Activated naive CD8-positive, alpha-beta T cell treated with anti-CD3 and anti-CD28 coated beads, Interleukin-2, amount 10 ng/mL, durations not matched to agents 7 days and 5 days (primary cell): ENCODE data around the gene KRT37. TPM values are rescaled to one million over a fixed set of nuclear protein-coding genes. Genes with fewer than 3 reads are reported as not detected.

Experiments
- ATAC-seq: fragments of 150-1000 bp; cut with Tn5 transposase; one replicate; pipeline ENCODE4 v1.10.0; 2021; ENCODE audit warnings: low read depth, moderate library complexity
- POLR2A ChIA-PET: fragments of 350-600 bp; sonication (Branson Sonifier 250); formaldehyde crosslinking; loops from one replicate; lab custom pipeline; 2021; ENCODE audit warnings: antibody characterized with exemption; lab: Charles Lee
- DNase-seq: peaks from one replicate; pipeline ENCODE4 v3.0.0; 2021
- H3K27ac Mint-ChIP-seq: one replicate; pipeline ENCODE4 v1.8.0; 2022; ENCODE audit warnings: mild to moderate bottlenecking, mixed read lengths
- H3K27me3 Mint-ChIP-seq: one replicate; pipeline ENCODE4 v1.8.0; 2022; ENCODE audit warnings: mild to moderate bottlenecking, moderate library complexity, mixed read lengths
- H3K36me3 Mint-ChIP-seq: one replicate; pipeline ENCODE4 v1.8.0; 2021; ENCODE audit warnings: mild to moderate bottlenecking, mixed read lengths
- H3K4me1 Mint-ChIP-seq: one replicate; pipeline ENCODE4 v1.8.0; 2021; ENCODE audit warnings: mixed read lengths
- H3K4me3 Mint-ChIP-seq: one replicate; pipeline ENCODE4 v1.8.0; 2022; ENCODE audit warnings: mild to moderate bottlenecking, moderate library complexity, mixed read lengths
- H3K9me3 Mint-ChIP-seq: one replicate; pipeline ENCODE4 v1.8.0; 2021; ENCODE audit warnings: mixed read lengths
- total RNA-seq, 2 experiments: library from RNA; stranded (reverse); gene quantifications; one replicate each; pipeline ENCODE4 v1.2.3, GENCODE V29; 2021

KRT37 gene
- total RNA-seq = not detected

GRCh38 chr17:41424111-41424635 lies at the start of gene KRT37:
Gene KRT37 (minus strand): TSS chr17:41424585. CDS start chr17:41424523, 62 bp downstream.
- H3K36me3 Mint-ChIP-seq = no peaks in the 10 kb centered on the region
- no peak within 1 kb of the TSS for H3K27ac Mint-ChIP-seq
- no peak within 1 kb of the TSS for H3K4me3 Mint-ChIP-seq

GRCh38 chr17:41468346-41468745 lies 44.0 kb upstream of the KRT37 start:
- H3K4me3 Mint-ChIP-seq = no peak overlapping the region
- H3K9me3 Mint-ChIP-seq = peaks cover 2% of the 10 kb centered on the region
- DNase-seq = no peak
- no peak for ATAC-seq
- H3K27ac Mint-ChIP-seq = no peak overlapping the region
- H3K36me3 Mint-ChIP-seq = no peaks in the 10 kb centered on the region
- no peaks in the 10 kb centered on the region for H3K4me1 Mint-ChIP-seq
- H3K27me3 Mint-ChIP-seq = peaks cover 3% of the 10 kb centered on the region
- POLR2A ChIA-PET = no interaction called here

More at GRCh38 chr17:41424111-41424635, at the start of gene KRT37:
- H3K27me3 Mint-ChIP-seq = no peaks in the 10 kb centered on the region
- no peaks in the 10 kb centered on the region for H3K9me3 Mint-ChIP-seq
- no peak for ATAC-seq
- H3K4me1 Mint-ChIP-seq = no peaks in the 10 kb centered on the region
- no peak for DNase-seq
- POLR2A ChIA-PET = no interaction called here

- Mint-ChIP-seq H3K36me3 (no peaks in the 10 kb centered on the region), H3K4me1 (no peaks in the 10 kb centered on the region), H3K9me3 (peaks cover 2% of the 10 kb centered on the region), H3K27ac (no peak overlapping the region), H3K27me3 (peaks cover 3% of the 10 kb centered on the region), H3K4me3 (no peak overlapping the region)
- ATAC-seq (no peak), DNase-seq (no peak)
- POLR2A ChIA-PET = no interaction called here
Observed at GRCh38 chr17:41467561-41467960, 43.2 kb upstream of the KRT37 start.

- POLR2A ChIA-PET = no interaction called here
- Mint-ChIP-seq H3K27ac (no peak within 1 kb of the TSS), H3K4me1 (no peaks in the 10 kb centered on the region), H3K36me3 (no peaks in the 10 kb centered on the region), H3K9me3 (peaks cover 2% of the 10 kb centered on the region), H3K4me3 (no peak within 1 kb of the TSS), H3K27me3 (peaks cover 1% of the 10 kb centered on the region)
- ATAC-seq = no peak
- no peak for DNase-seq
Observed at GRCh38 chr17:41466988-41467387, 42.6 kb upstream of the KRT37 start, which contains the start of gene KRT32. Gene KRT32 (minus strand): TSS chr17:41467386. CDS start chr17:41467325, 61 bp downstream.

- DNase-seq (no peak), ATAC-seq (no peak)
- Mint-ChIP-seq H3K9me3 (peaks cover 2% of the 10 kb centered on the region), H3K36me3 (no peaks in the 10 kb centered on the region), H3K4me1 (no peaks in the 10 kb centered on the region), H3K27ac (no peak overlapping the region), H3K27me3 (peaks cover 2% of the 10 kb centered on the region), H3K4me3 (no peak overlapping the region)
- POLR2A ChIA-PET = no interaction called here
Observed at GRCh38 chr17:41464682-41465081, 40.3 kb upstream of the KRT37 start.

GRCh38 chr17:41464173-41464572 lies 39.8 kb upstream of the KRT37 start:
- Mint-ChIP-seq H3K9me3 (peaks cover 2% of the 10 kb centered on the region), H3K4me3 (no peak overlapping the region), H3K27ac (no peak overlapping the region), H3K36me3 (no peaks in the 10 kb centered on the region), H3K4me1 (no peaks in the 10 kb centered on the region), H3K27me3 (peaks cover 2% of the 10 kb centered on the region)
- DNase-seq (no peak), ATAC-seq (no peak)
- POLR2A ChIA-PET = no interaction called here

GRCh38 chr17:41463746-41464145 lies 39.4 kb upstream of the KRT37 start:
- Mint-ChIP-seq H3K36me3 (no peaks in the 10 kb centered on the region), H3K27ac (no peak overlapping the region), H3K27me3 (peaks cover 2% of the 10 kb centered on the region), H3K4me3 (no peak overlapping the region), H3K9me3 (peaks cover 2% of the 10 kb centered on the region), H3K4me1 (no peaks in the 10 kb centered on the region)
- ATAC-seq (no peak), DNase-seq (no peak)
- POLR2A ChIA-PET = no interaction called here

- ATAC-seq = no peak
- H3K36me3 Mint-ChIP-seq = no peaks in the 10 kb centered on the region
- no peaks in the 10 kb centered on the region for H3K9me3 Mint-ChIP-seq
- no peaks in the 10 kb centered on the region for H3K4me1 Mint-ChIP-seq
- peaks cover 2% of the 10 kb centered on the region for H3K27me3 Mint-ChIP-seq
- no peak overlapping the region for H3K27ac Mint-ChIP-seq
- H3K4me3 Mint-ChIP-seq = no peak overlapping the region
- no peak for DNase-seq
- POLR2A ChIA-PET = no interaction called here
Observed at GRCh38 chr17:41462705-41463104, 38.3 kb upstream of the KRT37 start.

GRCh38 chr17:41457676-41458075 lies 33.3 kb upstream of the KRT37 start:
- no peak overlapping the region for H3K27ac Mint-ChIP-seq

GRCh38 chr17:41456204-41456603 lies 31.8 kb upstream of the KRT37 start:
- ATAC-seq (no peak), DNase-seq (no peak)
- POLR2A ChIA-PET = no interaction called here
- no peak overlapping the region for H3K27ac Mint-ChIP-seq
- H3K36me3 Mint-ChIP-seq = no peaks in the 10 kb centered on the region
- H3K9me3 Mint-ChIP-seq = no peaks in the 10 kb centered on the region
- peaks cover 5% of the 10 kb centered on the region for H3K27me3 Mint-ChIP-seq
- no peak overlapping the region for H3K4me3 Mint-ChIP-seq
- H3K4me1 Mint-ChIP-seq = no peaks in the 10 kb centered on the region

More at GRCh38 chr17:41457676-41458075, 33.3 kb upstream of the KRT37 start:
- peaks cover 2% of the 10 kb centered on the region for H3K27me3 Mint-ChIP-seq
- POLR2A ChIA-PET = no interaction called here
- H3K4me3 Mint-ChIP-seq = no peak overlapping the region
- H3K36me3 Mint-ChIP-seq = no peaks in the 10 kb centered on the region
- no peaks in the 10 kb centered on the region for H3K9me3 Mint-ChIP-seq
- DNase-seq (no peak), ATAC-seq (no peak)
- no peaks in the 10 kb centered on the region for H3K4me1 Mint-ChIP-seq

GRCh38 chr17:41455236-41455635 lies 30.9 kb upstream of the KRT37 start:
- Mint-ChIP-seq H3K9me3 (no peaks in the 10 kb centered on the region), H3K4me1 (no peaks in the 10 kb centered on the region), H3K4me3 (no peak overlapping the region), H3K36me3 (no peaks in the 10 kb centered on the region), H3K27me3 (peaks cover 5% of the 10 kb centered on the region), H3K27ac (no peak overlapping the region)
- POLR2A ChIA-PET = no interaction called here
- ATAC-seq (no peak), DNase-seq (no peak)

- Mint-ChIP-seq H3K36me3 (no peaks in the 10 kb centered on the region), H3K27ac (no peak overlapping the region), H3K9me3 (no peaks in the 10 kb centered on the region), H3K4me3 (no peak overlapping the region), H3K27me3 (peaks cover 6% of the 10 kb centered on the region), H3K4me1 (no peaks in the 10 kb centered on the region)
- DNase-seq (no peak), ATAC-seq (no peak)
- POLR2A ChIA-PET = no interaction called here
Observed at GRCh38 chr17:41453066-41453465, 28.7 kb upstream of the KRT37 start.

GRCh38 chr17:41452281-41452680 lies 27.9 kb upstream of the KRT37 start:
- H3K9me3 Mint-ChIP-seq = no peaks in the 10 kb centered on the region
- peaks cover 6% of the 10 kb centered on the region for H3K27me3 Mint-ChIP-seq
- H3K36me3 Mint-ChIP-seq = no peaks in the 10 kb centered on the region
- ATAC-seq (no peak), DNase-seq (no peak)
- H3K4me1 Mint-ChIP-seq = no peaks in the 10 kb centered on the region
- POLR2A ChIA-PET = no interaction called here
- no peak overlapping the region for H3K4me3 Mint-ChIP-seq
- no peak overlapping the region for H3K27ac Mint-ChIP-seq

- Mint-ChIP-seq H3K4me3 (no peak overlapping the region), H3K27ac (no peak overlapping the region), H3K9me3 (no peaks in the 10 kb centered on the region), H3K36me3 (no peaks in the 10 kb centered on the region), H3K4me1 (no peaks in the 10 kb centered on the region), H3K27me3 (peaks cover 6% of the 10 kb centered on the region)
- no peak for DNase-seq
- POLR2A ChIA-PET = no interaction called here
- ATAC-seq = no peak
Observed at GRCh38 chr17:41451154-41451728, 26.9 kb upstream of the KRT37 start.
